Cardiac septum (tissue), 1 donor: ENCODE measurements around the gene OTUB2. TPM values are rescaled to one million over a fixed set of nuclear protein-coding genes. Genes with fewer than 3 reads are reported as not detected.
A peak's percentile ranks its signal among the peaks of the same experiment; 100 is the strongest.

Experiments
- DNase-seq: peaks from one replicate; pipeline ENCODE4 v3.0.0-alpha.2; 2020; ENCODE audit warnings: low spot score
- intact Hi-C: fragments of 100-400 bp; cut with DNase I; formaldehyde crosslinking; loops from one replicate; pipeline ENCODE4 v1.14.0; 2022
- total RNA-seq: library from RNA; stranded (reverse); fragmentation: NEBNext Ultra II Directional; extraction: Animal tissue kit (Norgen Biotek cat#: 25700); gene quantifications from one replicate; pipeline ENCODE4 v1.2.1, GENCODE V29; 2021
- donor health status: DM: no; HTN: no; CAD: no.

Gene OTUB2
- total RNA-seq, 1 donor from 2014 or later: 0.30 TPM

DNA sequence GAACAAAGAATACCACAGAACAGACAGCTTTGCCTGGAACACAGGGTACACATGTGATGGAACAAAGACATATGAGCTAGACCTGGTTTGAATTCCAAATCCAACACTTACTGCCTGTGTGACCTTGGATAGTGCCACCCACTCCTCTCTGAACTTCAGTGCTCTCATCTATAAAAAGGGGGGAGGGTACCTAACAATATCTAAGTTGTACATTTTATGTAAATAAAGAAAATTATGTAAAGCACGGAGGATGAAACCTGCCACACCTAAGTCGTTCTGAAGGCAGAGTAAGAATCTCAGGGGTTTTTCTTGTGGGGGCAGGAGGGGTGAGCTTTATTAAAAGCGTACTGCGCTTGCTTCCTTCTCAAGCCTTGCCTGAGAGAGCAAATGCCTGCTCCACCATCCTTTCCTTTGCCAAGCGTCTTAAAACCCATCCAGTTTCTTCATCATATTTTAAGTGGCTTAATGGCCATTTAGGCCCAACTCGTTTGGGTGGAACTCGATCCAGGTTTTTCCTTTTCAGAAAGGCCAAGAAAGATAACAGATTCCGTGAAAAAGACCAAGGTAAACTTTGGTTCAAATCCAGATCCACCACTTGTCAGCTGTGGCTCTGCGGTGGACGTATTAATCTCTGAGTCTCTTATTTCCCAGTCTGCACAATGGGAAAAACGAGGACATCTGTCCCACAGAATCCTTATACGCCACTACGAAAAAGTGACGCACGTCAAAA is 53.9 kb downstream of the OTUB2 start:
- no peak for DNase-seq
- intact Hi-C loops: loop anchor here (5.0 kb wide), 1 partner anchor 47 kb away; the partner anchor contains the start of gene IFI27L2

DNA sequence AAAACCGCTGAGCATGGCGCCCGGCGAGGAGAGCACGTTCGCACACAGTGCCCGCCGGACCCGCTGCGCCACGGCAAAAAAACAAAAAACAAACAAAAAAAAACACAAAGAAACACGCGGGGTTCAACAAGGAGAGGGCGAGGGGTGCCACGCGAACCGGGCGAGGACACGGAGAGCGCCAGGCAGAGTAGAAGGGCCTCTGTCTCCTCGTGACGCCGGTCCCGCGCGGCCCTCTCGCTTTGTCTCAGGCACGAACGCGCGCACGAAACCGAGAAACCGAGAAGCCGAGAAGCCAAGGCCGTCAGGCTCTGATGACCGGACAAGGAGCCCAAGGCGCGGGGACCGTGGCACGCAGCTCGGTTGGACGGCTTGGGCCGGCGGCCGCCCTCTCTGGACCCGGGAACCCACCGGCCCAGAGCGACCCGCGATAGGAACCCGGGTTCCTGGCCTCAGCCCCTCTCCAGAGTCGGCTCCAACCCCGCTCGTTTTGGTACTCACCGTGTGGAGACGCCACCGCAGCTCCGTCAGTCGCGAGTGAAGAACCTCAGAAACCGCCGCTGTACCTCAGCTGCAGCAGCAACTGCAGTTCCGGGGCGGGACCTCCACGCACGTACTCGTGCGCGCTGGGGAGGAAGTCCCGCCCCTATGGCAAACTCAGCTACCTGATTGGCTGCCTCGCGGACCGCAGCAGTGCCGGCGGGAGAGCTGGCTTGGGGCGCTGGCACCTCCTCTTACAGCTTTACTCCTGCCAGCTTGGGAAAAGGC is 54.7 kb downstream of the OTUB2 start, which contains the start of the genes DDX24 and IFI27L1:
DDX24 (minus strand) TSS at position 582 of the 765 bp plus-strand sequence. CDS start 1,460 bp downstream, outside the sequence.
IFI27L1 (plus strand) TSS at position 690 of the 765 bp plus-strand sequence. CDS start 15,628 bp downstream, outside the sequence.
- intact Hi-C loops: loop anchor here (5.0 kb wide), 1 partner anchor 46 kb away; the partner anchor contains the start of gene IFI27L2
- DNase-seq: peak; percentile 98

DNA sequence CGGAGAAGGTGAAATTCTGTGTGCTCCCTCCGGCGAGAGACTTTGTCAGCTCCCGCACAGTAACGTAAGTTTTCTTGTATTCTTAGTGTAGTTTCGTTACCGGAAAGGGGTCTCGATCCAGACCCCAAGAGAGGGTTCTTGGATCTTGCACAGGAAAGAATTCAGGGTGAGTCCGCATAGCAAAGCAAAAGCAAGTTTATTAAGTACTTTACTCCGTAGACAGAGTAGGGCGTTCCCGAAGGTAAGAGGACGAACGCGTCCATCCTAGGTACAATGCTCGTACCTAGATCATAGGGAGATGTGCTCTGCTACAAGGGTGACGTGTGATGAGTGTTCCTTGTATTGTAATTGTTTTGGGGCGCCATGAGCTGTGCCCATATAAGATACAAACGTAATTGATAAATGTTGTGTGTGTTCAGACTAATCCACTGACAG is 55.3 kb downstream of the OTUB2 start:
- intact Hi-C loops: loop anchor here (5.0 kb wide), 1 partner anchor 46 kb away; the partner anchor contains the start of gene IFI27L2
- no peak for DNase-seq

DNA sequence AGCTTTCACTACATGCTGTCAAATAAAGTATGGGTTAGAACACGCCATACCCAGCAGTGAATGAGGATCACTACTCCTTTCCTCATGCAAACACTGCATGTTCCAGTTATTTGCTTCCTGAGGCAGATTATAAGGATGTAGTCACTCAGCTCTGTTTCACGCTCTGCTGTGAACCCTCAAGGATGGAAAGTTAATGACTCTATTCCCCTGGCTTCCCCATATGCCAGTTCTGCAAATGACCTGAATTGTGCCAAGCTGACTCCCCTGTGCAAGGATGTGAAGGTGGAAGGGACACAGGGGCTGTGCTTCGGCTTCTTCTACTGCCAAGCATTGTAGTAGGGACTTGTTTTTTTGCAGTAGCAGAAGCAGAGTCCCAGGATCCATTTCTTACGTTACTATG is 61.8 kb downstream of the OTUB2 start:
- intact Hi-C loops: no loop called here

DNA sequence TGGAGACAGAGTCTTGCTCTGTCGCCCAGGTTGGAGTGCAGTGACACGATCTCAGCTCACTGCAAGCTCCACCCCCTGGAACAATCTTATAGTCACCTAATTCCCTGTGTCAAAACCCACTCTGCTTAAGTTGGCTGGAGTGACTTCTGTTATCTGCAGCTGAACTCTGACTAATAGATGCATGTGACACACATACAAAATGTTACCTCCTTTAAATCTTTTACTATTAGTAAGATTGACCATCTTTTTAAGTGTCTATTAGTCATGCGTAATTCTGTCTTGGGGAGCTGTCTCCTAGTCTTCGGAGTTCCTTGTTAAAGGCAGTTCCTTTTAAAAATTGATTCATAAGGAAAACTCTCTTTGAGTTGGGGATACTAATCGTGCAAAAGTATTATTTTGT is 62.4 kb downstream of the OTUB2 start:
- no peak for DNase-seq
- intact Hi-C loops: no loop called here

More for the DNA sequence above, 61.8 kb downstream of the OTUB2 start:
- DNase-seq: no peak

DNA sequence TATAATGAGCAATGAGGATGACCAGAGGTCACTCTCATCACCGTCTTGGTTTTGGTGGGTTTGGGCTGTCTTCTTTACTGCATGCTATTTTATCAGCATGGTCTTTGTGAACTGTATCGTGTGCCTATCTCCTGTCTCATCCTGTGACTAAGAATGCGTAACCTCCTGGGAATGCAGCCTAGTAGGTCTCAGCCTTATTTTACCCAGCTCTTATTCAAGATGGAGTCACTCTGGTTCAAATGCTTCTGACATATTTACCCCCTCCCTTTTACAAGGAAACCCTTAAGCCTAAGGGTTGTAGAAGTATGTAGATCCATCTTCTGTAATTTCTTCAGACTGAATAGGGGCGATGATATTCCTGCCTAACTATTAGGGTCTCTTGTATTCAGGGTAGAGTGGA is 63.3 kb downstream of the OTUB2 start:
- intact Hi-C loops: no loop called here
- no peak for DNase-seq

DNA sequence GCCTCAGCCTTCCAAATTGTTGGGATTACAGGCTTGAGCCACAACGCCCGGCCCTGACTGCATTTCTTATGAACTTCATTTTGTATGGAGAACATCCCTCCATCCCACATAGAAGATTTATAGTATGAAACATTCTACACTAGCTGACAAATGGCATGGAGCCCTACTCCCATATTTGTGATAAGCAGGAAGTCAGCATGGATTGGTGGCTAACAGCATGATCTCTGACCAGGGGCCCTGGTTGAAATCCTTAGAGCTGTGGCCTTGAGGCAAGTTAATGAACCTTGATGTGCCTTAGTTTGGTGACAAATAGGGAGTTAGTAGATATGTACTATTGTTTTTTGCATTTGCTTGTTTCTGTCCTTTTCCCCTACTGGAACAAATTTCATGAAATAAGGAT is 67.3 kb downstream of the OTUB2 start:
- DNase-seq: no peak
- intact Hi-C loops: no loop called here

DNA sequence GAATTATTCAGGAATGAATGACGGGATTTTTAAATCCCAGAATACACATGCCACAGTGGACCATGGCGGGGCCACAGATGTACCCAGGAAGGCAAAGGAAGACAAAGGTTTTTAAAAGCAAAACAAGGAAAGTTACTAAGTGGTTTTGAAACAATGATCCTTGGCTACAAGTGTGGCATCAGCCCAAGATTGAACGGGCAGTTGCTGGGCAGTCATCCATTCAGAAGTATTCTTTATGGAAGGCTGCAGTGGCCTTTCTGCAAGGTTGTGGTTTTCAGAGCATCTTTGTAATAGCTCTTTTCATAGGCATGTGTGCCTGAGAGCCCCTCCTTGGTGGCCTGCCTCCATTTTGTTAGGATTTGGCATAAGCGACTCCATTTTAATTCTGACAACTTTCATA is 71.0 kb downstream of the OTUB2 start:
- no peak for DNase-seq
- intact Hi-C loops: no loop called here

Other genes starting within 250 kb of the OTUB2 start
- 2.3 TPM for gene PRIMA1, start 237.9 kb upstream of the OTUB2 start, total RNA-seq
- not detected for gene FAM181A, start 99.0 kb upstream of the OTUB2 start, total RNA-seq
- gene ASB2, start 49.8 kb upstream of the OTUB2 start, total RNA-seq: 156 TPM
- gene CCDC197, start 29.0 kb upstream of the OTUB2 start, total RNA-seq: 3.4 TPM
- gene DDX24, start 54.9 kb downstream of the OTUB2 start, total RNA-seq: 245 TPM
- 9.3 TPM for gene IFI27L1, start 55.0 kb downstream of the OTUB2 start, total RNA-seq
- 147 TPM for gene IFI27, start 84.4 kb downstream of the OTUB2 start, total RNA-seq
- gene IFI27L2, start 103.3 kb downstream of the OTUB2 start, total RNA-seq: 93.0 TPM
- 0.30 TPM for gene PPP4R4, start 148.0 kb downstream of the OTUB2 start, total RNA-seq